NCI-H526 treated with DMSO at 0.1 percent for 48 hours (cell line): Measurements from ENCODE around the gene KRTAP20-2.

ENCODE experiments used
- DNase-seq: peaks from one replicate; lab custom pipeline; 2025; lab: John Stamatoyannopoulos, UW

Gene KRTAP20-2

DNA sequence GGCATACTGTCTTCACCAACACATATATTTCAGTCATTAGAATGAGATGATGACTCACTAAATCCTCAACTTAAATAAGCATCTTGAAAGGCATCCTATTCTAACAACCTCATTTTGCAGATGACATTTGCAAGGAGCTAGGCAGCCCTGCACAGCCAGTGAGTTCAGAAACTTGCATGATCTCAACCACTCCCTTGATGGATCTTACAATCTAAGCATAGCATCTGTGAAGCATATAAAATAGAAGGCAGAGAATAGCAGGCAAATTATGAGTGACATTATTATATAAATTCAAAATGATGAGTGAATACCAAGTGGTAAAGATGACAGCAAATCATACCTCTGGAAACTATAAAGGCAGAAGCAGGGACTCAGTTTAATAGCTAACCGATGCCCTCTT, 39.3 kb downstream of the KRTAP20-2 start:
- no peak for DNase-seq

DNA sequence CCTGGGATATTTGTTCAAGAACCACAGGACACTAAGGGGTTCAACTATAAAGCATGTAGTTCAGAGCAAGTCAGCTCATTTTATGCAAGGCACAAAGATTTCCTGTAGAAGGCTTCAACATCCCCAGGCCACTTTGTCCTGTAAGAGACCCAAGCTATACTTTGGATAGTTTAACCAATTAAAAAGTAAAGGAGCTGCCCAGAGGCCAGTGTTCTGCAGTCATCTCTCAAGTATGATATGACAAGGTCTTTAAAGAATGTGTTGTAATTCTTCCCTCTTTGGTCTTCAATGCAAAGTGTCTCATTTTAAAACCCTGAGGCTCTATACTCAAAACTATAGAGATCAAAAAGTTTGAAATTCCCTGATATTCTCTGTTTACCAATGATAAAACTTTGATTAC, 41.7 kb downstream of the KRTAP20-2 start:
- no peak for DNase-seq

DNA sequence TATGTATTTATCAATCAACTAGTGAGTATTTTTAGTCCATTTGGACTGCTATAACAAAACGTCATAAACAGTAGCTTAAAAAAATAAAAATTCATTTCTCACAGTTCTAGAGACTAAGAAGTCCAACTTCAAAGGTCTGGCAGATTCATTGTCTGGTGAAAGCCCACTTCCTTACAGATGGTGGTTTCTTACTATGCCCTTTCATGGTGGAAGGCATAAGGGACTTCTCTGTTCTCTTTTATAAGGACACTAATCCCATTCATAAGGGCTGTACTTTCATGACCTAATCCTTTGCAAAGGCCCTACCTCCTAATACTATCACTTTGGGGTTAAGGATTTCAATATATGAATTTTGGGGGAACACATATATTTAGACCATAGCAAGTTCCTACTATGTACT, 45.6 kb downstream of the KRTAP20-2 start:
- DNase-seq = no peak

DNA sequence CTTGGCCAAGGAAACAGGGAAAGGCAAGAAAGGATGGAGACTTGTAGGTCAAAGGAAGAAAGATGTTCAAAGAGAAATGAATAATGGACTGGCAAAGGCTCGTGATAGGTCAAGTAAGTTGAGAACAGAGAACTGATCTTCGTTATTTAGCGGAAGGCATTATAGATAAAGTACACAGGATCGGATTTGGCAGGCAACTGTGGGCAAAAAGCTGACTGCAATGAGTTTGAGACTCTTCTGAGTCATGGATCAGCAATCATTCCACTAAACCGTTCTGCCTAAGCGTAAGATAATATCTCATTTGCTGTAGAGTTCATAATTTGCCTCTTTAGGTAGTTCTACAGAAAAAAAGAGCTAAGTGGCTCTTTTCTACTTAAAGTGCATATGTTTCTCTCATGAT, 49.5 kb downstream of the KRTAP20-2 start:
- DNase-seq = no peak
